MG63 (cell line): ENCODE data around the gene AFG3L2. TPM values are rescaled to one million over a fixed set of nuclear protein-coding genes. Genes with fewer than 3 reads are reported as not detected.
A peak's percentile ranks its signal among the peaks of the same experiment; 100 is the strongest.

Experiments used
- DNase-seq: peaks from one replicate; pipeline ENCODE4 v3.0.0-alpha.2; 2020
- H3K27me3 ChIP-seq: fragments of 250-450 bp; sonication (Bioruptor Pico); 2 replicates; pipeline ENCODE4 v1.5.1; 2020; ENCODE audit warnings: mild to moderate bottlenecking, moderate library complexity
- H3K36me3 ChIP-seq: fragments of 250-450 bp; sonication (Bioruptor Pico); 2 replicates; pipeline ENCODE4 v1.5.1; 2020; ENCODE audit warnings: mild to moderate bottlenecking, moderate library complexity
- H3K4me3 ChIP-seq: fragments of 250-450 bp; sonication (Bioruptor Pico); 2 replicates; pipeline ENCODE4 v1.5.1; 2020; ENCODE audit warnings: mild to moderate bottlenecking, moderate library complexity
- H3K9me3 ChIP-seq: fragments of 250-450 bp; sonication (Bioruptor Pico); 2 replicates; pipeline ENCODE4 v1.5.1; 2020; ENCODE audit warnings: mild to moderate bottlenecking, moderate library complexity
- total RNA-seq: library from RNA; depleted of rRNA; stranded (reverse); fragments of >200 nt; shearing (Covaris generic); gene quantifications from 2 replicates; pipeline ENCODE4 v1.2.3, GENCODE V29; 2014; ENCODE audit warnings: low replicate concordance

AFG3L2 gene
- total RNA-seq, 1 experiment from 2014 or later: 57.7 TPM

DNA sequence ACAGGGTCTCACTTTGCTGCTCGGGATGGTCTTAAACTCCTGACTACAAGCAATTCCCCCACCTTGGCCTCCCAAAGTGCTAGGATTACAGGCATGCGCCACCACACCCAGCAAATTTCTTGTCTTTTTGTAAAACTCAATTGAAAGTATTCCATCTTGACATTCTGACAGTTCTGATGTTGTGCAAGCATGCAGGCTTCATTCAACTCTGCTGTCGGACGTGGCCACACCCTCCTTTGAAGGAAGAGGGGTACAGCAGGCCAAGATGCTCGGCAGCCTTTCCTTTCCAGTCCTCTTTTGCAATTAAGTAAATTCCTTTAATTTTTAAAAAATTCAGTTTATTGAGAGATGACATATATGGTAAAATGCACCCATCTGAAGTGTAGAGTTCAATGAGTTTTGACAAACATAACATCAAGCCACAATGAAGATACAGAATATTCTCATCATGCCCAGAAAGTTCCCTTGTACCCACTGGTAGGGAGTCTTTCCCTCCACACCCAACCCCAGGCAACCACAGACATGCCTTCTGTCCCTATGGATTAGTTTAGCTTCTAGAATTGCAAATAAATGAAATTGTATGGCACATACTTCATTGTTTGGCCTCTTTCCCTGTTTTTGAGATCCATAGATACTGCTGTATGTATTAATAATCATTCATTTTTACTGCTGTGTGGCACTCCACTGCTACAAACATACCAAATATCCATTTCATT is 35.9 kb downstream of the AFG3L2 start:
- no peaks in the 10 kb centered on the region for H3K9me3 ChIP-seq
- no peak for DNase-seq
- no peak overlapping the region for H3K4me3 ChIP-seq
- H3K36me3 ChIP-seq: peaks cover 50% of the 10 kb centered on the region
- H3K27me3 ChIP-seq: no peaks in the 10 kb centered on the region

DNA sequence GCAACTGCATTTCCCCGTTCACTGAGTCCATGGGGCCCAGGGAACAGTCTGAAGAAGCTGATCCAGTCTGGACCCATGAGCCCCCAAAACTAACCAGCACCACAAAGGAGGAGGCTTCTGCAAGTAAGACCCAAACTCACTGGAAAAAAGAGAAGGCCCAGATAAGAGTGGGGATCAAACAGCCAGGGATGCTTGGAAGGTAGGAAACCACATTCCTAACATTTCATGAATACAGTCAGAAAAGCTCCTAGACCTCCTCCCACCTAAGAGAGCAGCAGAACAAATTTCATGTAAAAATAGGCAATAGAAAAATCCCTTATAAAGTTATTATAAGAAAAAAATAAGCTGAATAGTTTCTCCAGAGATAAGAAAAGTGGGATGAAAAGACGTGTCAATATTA is 38.6 kb downstream of the AFG3L2 start:
- H3K36me3 ChIP-seq: peaks cover 60% of the 10 kb centered on the region

DNA sequence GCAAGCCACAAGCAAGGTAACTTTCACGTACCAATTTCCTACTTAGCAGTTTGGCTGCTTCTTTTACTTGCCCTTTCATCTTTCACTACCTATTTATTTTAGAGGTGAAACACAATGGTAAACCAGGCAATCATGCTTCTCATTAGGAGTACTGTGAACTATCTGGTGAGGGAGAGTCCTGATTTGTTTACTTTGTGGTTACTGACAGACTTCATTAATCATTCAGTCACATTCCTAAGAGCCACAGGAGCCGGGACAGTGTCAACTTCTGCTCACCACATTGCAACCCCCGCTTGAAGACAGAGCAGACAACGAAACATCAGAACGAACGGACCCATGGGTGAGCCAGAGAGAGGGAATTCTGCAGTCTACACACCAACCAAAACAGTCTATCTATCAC is 40.1 kb downstream of the AFG3L2 start:
- H3K9me3 ChIP-seq: no peaks in the 10 kb centered on the region
- no peak for DNase-seq
- no peaks in the 10 kb centered on the region for H3K27me3 ChIP-seq
- H3K36me3 ChIP-seq: peaks cover 53% of the 10 kb centered on the region
- H3K4me3 ChIP-seq: no peak overlapping the region

More for the DNA sequence above, 38.6 kb downstream of the AFG3L2 start:
- no peaks in the 10 kb centered on the region for H3K27me3 ChIP-seq
- H3K4me3 ChIP-seq: no peak overlapping the region
- no peak for DNase-seq
- no peaks in the 10 kb centered on the region for H3K9me3 ChIP-seq

DNA sequence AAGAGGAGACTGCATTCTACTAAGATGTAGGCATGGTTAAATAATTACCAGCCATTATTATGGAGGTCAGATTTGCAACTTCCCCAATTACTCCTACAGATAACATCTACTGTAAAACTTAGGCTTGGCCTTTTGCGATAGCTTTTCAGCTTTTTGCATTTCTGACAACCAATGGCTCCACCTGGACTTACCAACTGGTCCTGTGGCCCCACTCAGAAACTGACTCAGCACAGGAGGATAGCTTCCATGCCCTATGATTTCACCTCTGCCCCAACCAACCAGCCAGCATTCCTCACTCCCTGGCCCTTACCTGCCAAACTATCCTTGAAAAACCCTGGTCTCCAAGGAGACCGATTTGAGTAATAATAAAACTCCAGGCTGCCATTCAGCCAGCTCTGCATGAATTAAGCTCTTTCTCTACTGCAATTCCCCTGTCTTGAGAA is 40.8 kb downstream of the AFG3L2 start:
- no peak overlapping the region for H3K4me3 ChIP-seq
- H3K9me3 ChIP-seq: no peaks in the 10 kb centered on the region
- H3K27me3 ChIP-seq: no peaks in the 10 kb centered on the region
- no peak for DNase-seq
- H3K36me3 ChIP-seq: peaks cover 50% of the 10 kb centered on the region

DNA sequence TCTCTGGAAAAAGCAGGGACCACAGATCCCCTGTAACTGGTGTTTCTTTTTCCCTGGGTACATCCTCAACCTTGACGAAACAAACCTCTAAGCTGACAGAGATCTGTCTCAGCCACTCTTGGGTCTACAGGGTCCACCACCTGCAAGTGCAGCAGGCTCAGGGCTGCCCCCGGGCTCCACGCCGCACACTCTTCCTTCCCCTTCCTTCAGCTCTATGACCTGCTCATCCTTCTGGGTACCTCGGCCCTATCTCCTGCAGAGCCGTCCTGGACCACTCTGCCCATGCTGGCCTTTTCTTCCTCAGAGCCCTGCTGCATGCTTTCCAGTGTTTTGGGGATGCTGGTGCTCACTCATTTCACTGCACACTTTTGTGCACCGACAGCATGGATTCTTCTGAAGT is 41.5 kb downstream of the AFG3L2 start:
- DNase-seq: no peak
- H3K4me3 ChIP-seq: no peak overlapping the region
- H3K9me3 ChIP-seq: no peaks in the 10 kb centered on the region
- peaks cover 49% of the 10 kb centered on the region for H3K36me3 ChIP-seq
- H3K27me3 ChIP-seq: no peaks in the 10 kb centered on the region

DNA sequence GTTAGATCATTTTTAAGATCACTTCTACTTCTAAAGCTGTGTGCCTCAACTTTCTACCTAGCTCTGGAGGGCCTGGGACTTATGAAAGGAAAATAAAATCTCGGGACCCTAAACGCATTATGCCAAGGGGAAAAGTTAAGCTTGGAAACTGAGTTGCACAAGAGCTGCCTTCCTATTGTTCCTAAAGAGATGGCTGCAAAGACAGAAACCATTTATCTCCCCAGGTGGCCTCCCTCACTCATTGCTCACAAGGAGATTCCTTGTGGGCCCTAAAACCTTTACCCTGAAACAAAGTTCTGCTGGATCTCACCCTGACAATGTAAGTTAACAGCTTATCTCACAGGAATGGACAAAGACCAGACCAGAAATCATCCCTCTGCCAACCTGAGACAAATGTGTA is 42.2 kb downstream of the AFG3L2 start:
- no peaks in the 10 kb centered on the region for H3K9me3 ChIP-seq
- no peak overlapping the region for H3K4me3 ChIP-seq
- peaks cover 42% of the 10 kb centered on the region for H3K36me3 ChIP-seq
- no peak for DNase-seq
- no peaks in the 10 kb centered on the region for H3K27me3 ChIP-seq

DNA sequence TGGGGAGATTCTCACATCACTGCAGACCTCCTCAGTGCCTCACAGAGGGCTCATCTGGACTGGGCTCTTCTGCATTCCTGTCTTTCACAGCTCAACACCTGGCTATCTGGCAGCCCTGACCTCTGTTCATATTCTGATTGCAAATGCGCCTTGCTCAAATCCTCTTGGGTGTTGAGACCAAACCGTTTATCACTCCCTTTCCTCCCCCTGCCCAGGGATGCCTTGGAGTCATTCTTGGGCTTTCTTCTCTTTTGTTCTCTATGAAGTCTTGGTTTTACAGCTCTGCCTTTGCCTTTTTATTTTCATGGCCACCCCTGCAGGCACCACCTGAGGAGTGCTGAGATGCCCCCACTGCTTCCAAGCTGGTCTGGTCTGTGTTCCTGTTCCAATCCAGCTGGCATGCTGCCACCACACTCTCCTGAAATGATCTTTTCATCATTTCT is 42.6 kb downstream of the AFG3L2 start:
- DNase-seq: no peak
- Histone ChIP-seq H3K36me3 (peaks cover 45% of the 10 kb centered on the region), H3K9me3 (no peaks in the 10 kb centered on the region), H3K4me3 (no peak overlapping the region), H3K27me3 (no peaks in the 10 kb centered on the region)

DNA sequence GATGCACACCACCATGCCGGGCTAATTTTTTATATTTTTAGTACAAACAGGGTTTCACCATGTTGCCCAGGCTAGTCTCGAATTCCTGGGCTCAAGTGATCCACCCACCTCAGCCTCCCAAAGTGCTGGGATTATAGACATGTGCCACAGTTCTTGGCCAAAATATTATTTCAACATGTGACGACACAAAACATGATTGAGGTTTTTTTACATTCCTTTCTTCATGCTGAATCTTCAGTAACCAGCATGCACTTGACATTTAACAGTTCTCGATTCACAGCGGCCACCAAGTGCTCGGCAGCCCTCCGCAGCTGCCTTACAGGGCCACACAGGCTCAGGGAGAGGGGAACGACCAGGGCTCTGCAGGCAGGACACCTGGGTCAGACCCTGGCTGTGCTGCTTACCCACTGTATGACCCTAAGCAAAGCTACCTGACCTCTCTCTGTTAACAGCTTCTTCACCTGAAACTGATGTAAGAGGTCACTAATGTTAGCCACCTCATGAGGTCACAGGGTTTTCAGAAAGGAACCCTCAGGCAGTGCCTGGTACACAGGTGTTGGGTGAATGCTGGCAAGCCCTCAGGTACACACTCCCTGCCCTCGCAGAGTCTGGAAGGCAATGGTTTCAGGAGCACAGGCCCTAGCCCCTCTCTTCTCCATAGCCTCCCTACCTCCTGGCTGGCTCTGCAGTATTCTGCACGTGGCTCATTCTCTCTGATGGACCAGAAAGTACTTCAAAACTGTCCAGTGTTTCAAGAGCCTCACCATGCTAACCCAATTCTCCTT is 43.3 kb downstream of the AFG3L2 start:
- no peak for DNase-seq
- no peaks in the 10 kb centered on the region for H3K9me3 ChIP-seq

DNA sequence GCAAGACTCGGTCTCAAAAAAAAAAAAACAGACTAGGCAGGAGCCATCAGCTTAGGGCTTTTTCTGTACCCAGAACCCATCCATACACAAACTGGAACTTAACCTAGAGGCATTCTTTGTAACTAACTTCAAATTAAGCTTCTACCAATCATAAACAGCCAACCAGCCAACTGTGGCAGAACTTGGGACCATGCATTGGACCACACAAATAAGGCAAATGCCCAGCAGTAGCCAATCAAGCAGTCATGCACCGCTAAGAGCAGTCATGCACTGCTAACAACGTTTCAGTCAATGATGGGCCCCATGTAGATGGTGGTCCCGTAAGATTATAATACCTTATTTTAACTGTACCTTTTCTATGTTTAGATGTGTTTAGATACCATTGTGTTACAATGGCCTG is 46.3 kb downstream of the AFG3L2 start:
- H3K27me3 ChIP-seq: no peaks in the 10 kb centered on the region
- no peaks in the 10 kb centered on the region for H3K9me3 ChIP-seq
- no peak for DNase-seq
- no peak overlapping the region for H3K4me3 ChIP-seq
- H3K36me3 ChIP-seq: peaks cover 53% of the 10 kb centered on the region

More for the DNA sequence above, 43.3 kb downstream of the AFG3L2 start:
- H3K4me3 ChIP-seq: no peak overlapping the region
- H3K27me3 ChIP-seq: no peaks in the 10 kb centered on the region
- peaks cover 47% of the 10 kb centered on the region for H3K36me3 ChIP-seq

DNA sequence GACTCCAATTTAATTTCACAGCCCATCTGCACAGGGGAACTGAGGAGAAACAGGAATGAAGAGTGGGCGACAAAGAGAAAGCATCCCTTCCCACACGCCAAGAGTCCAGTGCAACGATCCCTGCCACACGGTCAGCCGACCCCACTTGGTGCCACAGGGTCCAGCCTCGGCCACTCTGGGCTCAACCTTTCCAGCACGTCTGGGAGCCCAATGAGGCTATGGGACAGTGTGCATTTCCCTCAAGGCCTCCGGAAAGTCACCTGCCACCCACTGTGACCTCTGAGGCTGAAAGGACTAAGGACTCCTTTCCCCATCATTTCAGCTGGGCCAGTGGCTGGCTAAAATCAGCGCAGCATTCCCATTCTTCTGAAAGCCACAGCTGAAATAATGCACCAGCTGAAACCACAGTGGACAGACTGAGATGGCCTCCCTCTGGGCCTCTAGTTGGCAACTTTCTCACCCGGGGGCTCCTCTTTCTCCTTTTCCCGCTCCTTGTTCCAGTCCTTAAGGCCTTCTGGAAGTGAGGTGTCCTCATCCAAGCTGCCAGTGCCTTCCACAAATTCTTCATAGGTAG is 47.8 kb downstream of the AFG3L2 start:
- H3K27me3 ChIP-seq: no peaks in the 10 kb centered on the region
- H3K9me3 ChIP-seq: no peaks in the 10 kb centered on the region
- H3K4me3 ChIP-seq: no peak overlapping the region
- H3K36me3 ChIP-seq: peaks cover 58% of the 10 kb centered on the region
- DNase-seq: no peak

DNA sequence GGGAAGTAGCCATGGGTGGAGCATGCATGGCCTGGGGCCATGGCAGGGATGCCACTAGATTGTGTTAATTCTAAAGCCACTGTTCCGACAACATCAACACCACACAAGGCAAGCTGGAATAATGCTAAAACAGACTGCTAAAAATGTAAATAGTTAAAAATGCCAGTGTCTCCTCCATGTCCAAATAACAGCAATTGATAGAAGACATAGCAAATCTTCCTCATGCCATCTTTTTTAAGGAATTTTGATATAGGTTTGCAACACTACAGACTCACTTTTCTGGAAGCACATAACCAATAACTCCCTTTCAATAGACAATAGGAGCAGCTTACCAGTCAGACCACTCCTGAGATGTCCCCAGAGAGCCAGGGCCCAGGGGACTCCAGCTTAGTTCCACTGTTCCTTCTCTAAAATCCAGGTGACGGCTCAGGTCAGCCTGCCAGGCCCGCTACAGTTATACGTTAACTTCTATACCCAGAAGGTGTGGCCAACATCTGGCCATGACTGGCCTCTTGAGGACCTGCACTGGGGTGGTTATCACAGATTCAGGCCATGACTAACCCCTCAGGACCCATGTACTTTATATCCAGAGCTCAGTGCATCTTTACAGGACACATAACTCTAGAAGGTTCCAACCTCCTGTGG is 48.7 kb downstream of the AFG3L2 start:
- no peaks in the 10 kb centered on the region for H3K27me3 ChIP-seq
- DNase-seq: no peak
- no peaks in the 10 kb centered on the region for H3K9me3 ChIP-seq
- H3K36me3 ChIP-seq: peaks cover 54% of the 10 kb centered on the region
- H3K4me3 ChIP-seq: no peak overlapping the region

DNA sequence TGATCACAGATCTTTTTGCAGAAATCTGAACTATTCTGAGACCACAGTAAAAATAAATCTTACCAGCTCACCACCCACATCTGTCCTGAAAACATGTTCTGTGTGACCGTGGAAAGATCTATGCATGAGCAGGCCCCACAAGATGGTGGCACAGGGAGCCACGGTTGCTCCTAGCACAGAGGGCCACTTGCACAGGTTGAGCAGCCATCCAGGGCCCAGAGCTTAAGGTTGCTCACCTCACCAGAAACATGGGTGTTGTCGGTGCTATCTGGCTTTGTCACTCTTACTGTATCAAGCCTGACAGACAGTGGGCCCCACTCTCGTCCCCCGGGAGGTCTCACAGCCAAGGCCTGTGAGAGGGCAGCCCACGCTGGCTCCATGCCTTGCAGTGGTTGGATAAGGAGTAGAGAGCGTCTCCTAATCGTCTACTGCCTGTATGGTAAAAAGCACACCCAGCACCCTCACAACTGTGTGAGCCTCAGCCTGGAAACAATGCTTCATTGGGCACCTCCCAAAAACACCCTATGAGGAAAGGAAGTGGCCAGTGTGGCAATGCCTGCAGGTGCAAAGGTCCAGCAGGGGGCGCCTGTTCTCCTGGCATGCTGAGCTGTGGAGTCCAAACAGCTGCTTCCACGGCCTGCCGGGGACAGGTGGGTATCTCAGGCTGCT is 49.4 kb downstream of the AFG3L2 start:
- Histone ChIP-seq H3K36me3 (peaks cover 60% of the 10 kb centered on the region), H3K4me3 (no peak overlapping the region), H3K27me3 (no peaks in the 10 kb centered on the region), H3K9me3 (no peaks in the 10 kb centered on the region)
- peak; percentile 73 for DNase-seq

DNA sequence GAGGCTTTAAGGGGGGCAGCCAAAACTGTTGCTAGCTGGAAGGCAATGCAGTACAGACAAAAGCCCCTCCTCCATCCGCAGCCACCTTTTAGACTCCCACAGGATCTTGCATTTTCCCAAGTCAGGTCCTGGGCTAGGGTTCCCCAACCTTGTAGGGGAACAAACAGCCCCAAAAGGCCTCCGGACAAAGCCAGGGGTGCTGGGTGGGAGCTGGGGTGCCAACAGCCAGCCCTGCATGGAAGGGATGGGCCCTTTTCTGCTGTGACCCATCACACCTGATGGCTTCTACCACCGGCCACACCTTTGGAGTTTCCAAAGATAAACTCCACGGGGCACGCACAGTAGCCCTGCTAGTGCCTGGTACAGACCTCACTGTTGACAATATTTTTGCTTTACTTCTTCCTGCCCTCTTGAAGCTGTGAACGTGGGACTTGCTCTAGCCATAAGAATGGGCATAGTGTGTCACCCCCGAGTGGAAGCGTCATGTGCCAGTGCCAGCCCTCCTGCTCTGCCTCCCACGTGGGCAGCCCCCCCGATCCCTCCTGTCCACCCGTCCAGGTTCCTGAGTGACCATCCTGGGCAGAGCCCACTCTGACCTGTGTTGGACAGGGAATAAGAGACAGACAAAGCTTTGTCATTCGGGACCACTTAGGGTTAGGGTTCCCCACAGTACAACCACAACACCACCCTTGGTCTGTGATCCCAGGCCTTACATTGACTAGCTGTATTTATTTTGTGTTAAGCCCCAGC is 50.1 kb downstream of the AFG3L2 start:
- no peak for DNase-seq
- H3K36me3 ChIP-seq: peaks cover 65% of the 10 kb centered on the region
- H3K27me3 ChIP-seq: no peaks in the 10 kb centered on the region
- no peaks in the 10 kb centered on the region for H3K9me3 ChIP-seq
- no peak overlapping the region for H3K4me3 ChIP-seq

DNA sequence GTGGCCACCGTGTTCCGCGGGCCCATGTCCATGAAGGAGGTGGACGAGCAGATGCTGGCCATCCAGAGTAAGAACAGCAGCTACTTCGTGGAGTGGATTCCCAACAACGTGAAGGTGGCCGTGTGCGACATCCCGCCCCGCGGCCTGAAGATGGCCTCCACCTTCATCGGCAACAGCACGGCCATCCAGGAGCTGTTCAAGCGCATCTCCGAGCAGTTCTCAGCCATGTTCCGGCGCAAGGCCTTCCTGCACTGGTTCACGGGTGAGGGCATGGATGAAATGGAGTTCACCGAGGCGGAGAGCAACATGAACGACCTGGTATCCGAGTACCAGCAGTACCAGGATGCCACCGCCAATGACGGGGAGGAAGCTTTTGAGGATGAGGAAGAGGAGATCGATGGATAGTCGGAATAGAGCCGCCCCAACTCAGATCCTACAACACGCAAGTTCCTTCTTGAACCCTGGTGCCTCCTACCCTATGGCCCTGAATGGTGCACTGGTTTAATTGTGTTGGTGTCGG is 51.2 kb downstream of the AFG3L2 start:
- no peaks in the 10 kb centered on the region for H3K9me3 ChIP-seq
- no peak for DNase-seq
- peaks cover 76% of the 10 kb centered on the region for H3K36me3 ChIP-seq
- no peak overlapping the region for H3K4me3 ChIP-seq
- no peaks in the 10 kb centered on the region for H3K27me3 ChIP-seq

DNA sequence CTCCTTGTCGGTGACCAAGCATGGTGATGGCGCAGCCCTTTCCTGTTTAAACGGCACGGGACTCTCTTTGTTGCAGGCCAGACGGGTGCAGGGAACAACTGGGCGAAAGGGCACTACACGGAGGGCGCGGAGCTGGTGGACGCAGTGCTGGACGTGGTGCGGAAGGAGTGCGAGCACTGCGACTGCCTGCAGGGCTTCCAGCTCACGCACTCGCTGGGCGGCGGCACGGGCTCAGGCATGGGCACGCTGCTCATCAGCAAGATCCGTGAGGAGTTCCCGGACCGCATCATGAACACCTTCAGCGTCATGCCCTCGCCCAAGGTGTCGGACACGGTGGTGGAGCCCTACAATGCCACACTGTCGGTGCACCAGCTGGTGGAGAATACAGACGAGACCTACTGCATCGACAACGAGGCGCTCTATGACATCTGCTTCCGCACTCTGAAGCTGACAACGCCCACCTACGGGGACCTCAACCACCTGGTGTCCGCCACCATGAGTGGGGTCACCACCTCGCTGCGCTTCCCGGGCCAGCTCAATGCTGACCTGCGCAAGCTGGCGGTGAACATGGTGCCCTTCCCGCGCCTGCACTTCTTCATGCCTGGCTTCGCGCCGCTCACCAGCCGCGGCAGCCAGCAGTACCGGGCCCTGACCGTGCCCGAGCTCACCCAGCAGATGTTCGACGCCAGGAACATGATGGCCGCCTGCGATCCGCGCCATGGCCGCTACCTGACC is 51.9 kb downstream of the AFG3L2 start:
- no peak for DNase-seq
- H3K27me3 ChIP-seq: no peaks in the 10 kb centered on the region
- H3K4me3 ChIP-seq: no peak overlapping the region
- no peaks in the 10 kb centered on the region for H3K9me3 ChIP-seq
- peaks cover 82% of the 10 kb centered on the region for H3K36me3 ChIP-seq
